LHCN-M2 (cell line): ENCODE measurements around the gene ANKS1A. TPM values are rescaled to one million over a fixed set of nuclear protein-coding genes. Genes with fewer than 3 reads are reported as not detected.
A peak's percentile ranks its signal among the peaks of the same experiment; 100 is the strongest.

ENCODE experiments used
- DNase-seq: peaks from one replicate; pipeline ENCODE4 v3.0.0-alpha.2; 2012; ENCODE audit warnings: low read depth
- total RNA-seq: library from RNA; depleted of rRNA; stranded (reverse); fragments of >200 nt; gene quantifications from 2 replicates; pipeline ENCODE4 v1.2.3, GENCODE V29; 2014

ANKS1A gene
- total RNA-seq, 1 experiment from 2014 or later = 13.4 TPM

GRCh38 chr6:34958734-34959133, 69.7 kb downstream of the ANKS1A start:
- DNase-seq = no peak

GRCh38 chr6:34959224-34959623, 70.2 kb downstream of the ANKS1A start:
- no peak for DNase-seq

GRCh38 chr6:34961082-34961481, 72.0 kb downstream of the ANKS1A start:
- no peak for DNase-seq

GRCh38 chr6:34961574-34961973, 72.5 kb downstream of the ANKS1A start:
- DNase-seq = no peak

- peak; percentile 18 for DNase-seq
These were observed 75.5 kb downstream of the ANKS1A start for GRCh38 chr6:34964564-34964963.

GRCh38 chr6:34967461-34967860, 78.4 kb downstream of the ANKS1A start:
- no peak for DNase-seq

- no peak for DNase-seq
These were observed 80.7 kb downstream of the ANKS1A start for GRCh38 chr6:34969662-34970265.

GRCh38 chr6:34970488-34970887, 81.4 kb downstream of the ANKS1A start:
- DNase-seq = no peak

GRCh38 chr6:34970957-34971356, 81.9 kb downstream of the ANKS1A start:
- no peak for DNase-seq

- peak; percentile 24 for DNase-seq
These were observed 84.6 kb downstream of the ANKS1A start for GRCh38 chr6:34973547-34974248.

- DNase-seq = no peak
These were observed 85.2 kb downstream of the ANKS1A start for GRCh38 chr6:34974249-34974642.

- DNase-seq = no peak
These were observed 87.2 kb downstream of the ANKS1A start for GRCh38 chr6:34976239-34976638.

- no peak for DNase-seq
These were observed 90.2 kb downstream of the ANKS1A start for GRCh38 chr6:34979218-34979617.

- no peak for DNase-seq
These were observed 90.9 kb downstream of the ANKS1A start for GRCh38 chr6:34979994-34980393.

GRCh38 chr6:34981366-34981765, 92.3 kb downstream of the ANKS1A start:
- DNase-seq = no peak

- DNase-seq = peak; percentile 41
These were observed 92.9 kb downstream of the ANKS1A start for GRCh38 chr6:34981951-34982350.

GRCh38 chr6:34982424-34982852, 93.4 kb downstream of the ANKS1A start:
- DNase-seq = peak; percentile 45

- DNase-seq = no peak
These were observed 95.4 kb downstream of the ANKS1A start for GRCh38 chr6:34984416-34984815.

GRCh38 chr6:34985236-34985635, 96.2 kb downstream of the ANKS1A start:
- no peak for DNase-seq

- peak; percentile 84 for DNase-seq
These were observed 97.8 kb downstream of the ANKS1A start for GRCh38 chr6:34986845-34987246.

GRCh38 chr6:34987506-34987905, 98.5 kb downstream of the ANKS1A start:
- DNase-seq = no peak

- DNase-seq = peak; percentile 93
These were observed 102.0 kb downstream of the ANKS1A start for GRCh38 chr6:34990971-34991560.

GRCh38 chr6:34992376-34992775, 103.3 kb downstream of the ANKS1A start:
- no peak for DNase-seq
